Mucosa of stomach (tissue), 1 donor: ENCODE measurements around the gene HIRIP3.
"Not testable (repeated sequence)": the region's sequence is repeated elsewhere in the genome, so short reads cannot be mapped to it uniquely, and the experiment has no call there.

Source experiments
- H3K27me3 ChIP-seq: one replicate; pipeline ENCODE4 v1.7.0; 2013; ENCODE audit warnings: mild to moderate bottlenecking, low read length; ENCODE audit not compliant: control insufficient read depth, insufficient read depth
- H3K36me3 ChIP-seq: one replicate; pipeline ENCODE4 v1.7.0; 2013; ENCODE audit warnings: low read length; ENCODE audit not compliant: control insufficient read depth, insufficient read depth
- H3K4me1 ChIP-seq: one replicate; pipeline ENCODE4 v1.7.0; 2013; ENCODE audit warnings: mild to moderate bottlenecking, low read length; ENCODE audit not compliant: control insufficient read depth, insufficient read depth
- H3K4me3 ChIP-seq: one replicate; pipeline ENCODE4 v1.7.0; 2013; ENCODE audit warnings: low read length
- H3K9ac ChIP-seq: one replicate; pipeline ENCODE4 v1.7.0; 2013; ENCODE audit warnings: mild to moderate bottlenecking, low read length, moderate library complexity
- H3K9me3 ChIP-seq: one replicate; pipeline ENCODE4 v1.7.0; 2013; ENCODE audit warnings: mild to moderate bottlenecking, low read length, moderate library complexity; ENCODE audit not compliant: control insufficient read depth
- donor health status: Pancreatic carcinoma.

Gene HIRIP3, protein sequence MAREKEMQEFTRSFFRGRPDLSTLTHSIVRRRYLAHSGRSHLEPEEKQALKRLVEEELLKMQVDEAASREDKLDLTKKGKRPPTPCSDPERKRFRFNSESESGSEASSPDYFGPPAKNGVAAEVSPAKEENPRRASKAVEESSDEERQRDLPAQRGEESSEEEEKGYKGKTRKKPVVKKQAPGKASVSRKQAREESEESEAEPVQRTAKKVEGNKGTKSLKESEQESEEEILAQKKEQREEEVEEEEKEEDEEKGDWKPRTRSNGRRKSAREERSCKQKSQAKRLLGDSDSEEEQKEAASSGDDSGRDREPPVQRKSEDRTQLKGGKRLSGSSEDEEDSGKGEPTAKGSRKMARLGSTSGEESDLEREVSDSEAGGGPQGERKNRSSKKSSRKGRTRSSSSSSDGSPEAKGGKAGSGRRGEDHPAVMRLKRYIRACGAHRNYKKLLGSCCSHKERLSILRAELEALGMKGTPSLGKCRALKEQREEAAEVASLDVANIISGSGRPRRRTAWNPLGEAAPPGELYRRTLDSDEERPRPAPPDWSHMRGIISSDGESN

DNA sequence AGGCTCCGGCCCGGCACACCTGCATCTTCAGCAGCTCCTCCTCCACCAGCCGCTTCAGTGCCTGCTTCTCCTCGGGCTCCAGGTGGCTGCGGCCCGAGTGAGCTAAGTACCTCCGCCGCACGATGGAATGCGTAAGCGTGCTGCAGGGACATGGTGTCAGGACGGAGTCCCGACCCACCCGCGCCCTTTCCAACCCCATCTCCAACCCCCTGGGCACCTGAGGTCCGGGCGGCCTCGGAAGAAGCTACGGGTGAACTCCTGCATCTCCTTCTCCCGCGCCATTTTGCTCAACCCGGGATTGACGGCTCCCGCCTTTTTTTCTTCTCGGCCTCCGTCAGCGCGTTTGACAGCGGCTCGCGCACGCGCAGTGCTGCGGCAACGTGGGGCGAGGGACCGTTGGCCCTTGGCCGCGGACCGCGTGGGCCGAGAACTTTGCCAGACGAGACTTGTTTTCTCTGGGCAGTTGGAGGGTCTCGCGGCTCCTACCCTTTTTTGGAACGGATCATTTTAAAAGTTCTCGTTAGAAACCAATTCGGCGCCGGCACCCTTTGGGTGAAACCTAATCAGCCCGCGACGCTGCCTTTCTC lies at the start of gene HIRIP3:
Gene HIRIP3 (minus strand): TSS at position 294 of the 587 bp plus-strand sequence. CDS start 12 bp downstream, at position 282.
- no peaks in the 10 kb centered on the region for H3K36me3 ChIP-seq
- H3K9ac ChIP-seq: peak within 1 kb of the TSS; percentile 87
- H3K4me3 ChIP-seq: peak within 1 kb of the TSS; percentile 85
- no peaks in the 10 kb centered on the region for H3K9me3 ChIP-seq
- no peaks in the 10 kb centered on the region for H3K27me3 ChIP-seq
- H3K4me1 ChIP-seq: peaks cover 21% of the 10 kb centered on the region

DNA sequence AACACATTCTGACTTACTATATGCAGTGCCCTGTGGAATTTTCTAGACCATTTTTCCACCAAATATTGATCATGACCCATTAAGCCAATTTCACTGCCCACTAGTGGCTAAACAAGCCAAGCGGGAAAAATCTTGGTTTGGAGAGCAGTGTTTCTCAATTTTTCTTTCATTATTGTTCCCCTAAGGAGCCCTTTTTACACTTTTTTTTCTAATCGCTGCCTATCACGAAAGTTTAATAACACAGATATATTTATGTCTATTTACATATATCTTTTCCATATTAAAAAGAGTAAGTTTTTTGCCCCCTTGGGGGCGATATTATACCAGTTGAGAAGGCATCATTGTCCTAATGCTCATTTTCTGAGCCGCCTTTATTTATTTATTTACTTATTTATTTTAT lies 46.4 kb upstream of the HIRIP3 start:
- no peak overlapping the region for H3K4me3 ChIP-seq
- H3K27me3 ChIP-seq: peaks cover 10% of the 10 kb centered on the region
- no peaks in the 10 kb centered on the region for H3K36me3 ChIP-seq
- H3K9me3 ChIP-seq: no peaks in the 10 kb centered on the region
- H3K4me1 ChIP-seq: no peaks in the 10 kb centered on the region
- H3K9ac ChIP-seq: no peak overlapping the region

- not testable (repeated sequence) for H3K36me3 ChIP-seq, H3K9ac ChIP-seq, H3K4me3 ChIP-seq, H3K9me3 ChIP-seq, H3K27me3 ChIP-seq, H3K4me1 ChIP-seq
Observed at GRCh38 chr16:30040690-30041089, 45.3 kb upstream of the HIRIP3 start.

DNA sequence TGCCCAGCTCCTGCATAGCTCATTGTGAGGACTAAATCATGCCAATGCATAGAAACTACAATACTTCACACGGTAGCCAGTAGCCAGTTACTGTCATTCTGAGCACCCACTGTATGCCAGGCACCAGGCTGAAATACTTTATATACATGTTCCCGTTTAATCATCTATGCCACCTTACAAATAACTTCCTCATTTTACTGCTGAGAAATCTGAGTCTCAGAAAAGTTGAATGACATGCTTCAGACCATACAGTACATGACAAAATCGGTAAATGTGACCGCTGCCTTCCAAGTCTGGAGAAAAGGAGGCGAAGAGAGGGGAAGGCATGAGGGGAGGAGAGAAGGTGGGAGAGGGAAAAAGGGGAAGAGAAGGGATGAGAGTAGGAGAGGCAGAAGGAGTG lies 44.8 kb upstream of the HIRIP3 start:
- Histone ChIP-seq H3K4me3 (no peak overlapping the region), H3K9me3 (no peaks in the 10 kb centered on the region), H3K36me3 (no peaks in the 10 kb centered on the region), H3K4me1 (no peaks in the 10 kb centered on the region), H3K9ac (no peak overlapping the region), H3K27me3 (peaks cover 4% of the 10 kb centered on the region)

DNA sequence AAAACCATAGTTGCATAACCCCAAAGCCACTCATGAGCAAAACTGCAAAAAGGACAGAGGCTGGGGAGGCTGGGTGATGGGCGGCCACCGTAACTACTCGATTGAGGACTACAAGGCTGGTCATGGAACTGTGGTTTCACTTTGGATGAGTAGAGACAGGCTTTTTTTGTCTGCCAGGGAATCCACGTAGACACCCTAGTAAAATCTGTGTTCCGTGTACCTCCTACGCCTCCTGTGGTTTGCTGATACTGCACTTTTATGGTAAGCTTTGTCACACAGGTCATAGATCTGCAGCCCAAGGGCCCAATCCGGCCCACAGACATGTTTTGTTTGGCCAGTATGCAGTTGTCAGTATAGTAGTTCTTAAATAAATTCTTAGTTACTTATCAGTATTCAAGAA lies 37.9 kb upstream of the HIRIP3 start:
- peaks cover 5% of the 10 kb centered on the region for H3K4me1 ChIP-seq
- no peaks in the 10 kb centered on the region for H3K9me3 ChIP-seq
- H3K36me3 ChIP-seq: no peaks in the 10 kb centered on the region
- no peak overlapping the region for H3K9ac ChIP-seq
- no peak overlapping the region for H3K4me3 ChIP-seq
- H3K27me3 ChIP-seq: peaks cover 59% of the 10 kb centered on the region

GRCh38 chr16:30032083-30032819 lies 36.8 kb upstream of the HIRIP3 start:
- Histone ChIP-seq H3K4me3 (no peak overlapping the region), H3K27me3 (peaks cover 67% of the 10 kb centered on the region), H3K9ac (no peak overlapping the region), H3K9me3 (no peaks in the 10 kb centered on the region), H3K4me1 (peaks cover 5% of the 10 kb centered on the region), H3K36me3 (no peaks in the 10 kb centered on the region)

DNA sequence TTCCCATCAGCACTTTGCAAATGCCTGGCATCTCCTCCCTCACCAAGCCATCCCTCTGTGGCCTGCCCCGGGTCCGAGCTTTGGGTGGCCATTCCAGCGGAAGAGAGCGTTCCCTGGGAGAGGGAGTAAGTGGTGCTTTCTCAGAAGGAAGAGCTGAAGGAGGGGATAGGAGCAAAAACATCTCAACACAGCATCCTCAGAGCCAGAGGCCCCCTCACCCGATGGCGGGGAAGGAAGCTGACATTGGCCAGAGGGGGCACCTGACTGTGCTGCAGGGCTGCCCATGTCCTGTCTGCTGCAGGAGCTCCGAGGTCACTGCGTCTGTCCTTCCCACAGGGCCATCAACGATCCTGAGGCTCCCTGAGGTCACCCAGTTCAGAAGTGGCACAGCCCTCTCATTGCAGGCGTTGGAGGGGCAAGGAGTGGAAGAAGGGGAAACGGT lies 36.1 kb upstream of the HIRIP3 start:
- H3K4me1 ChIP-seq: peaks cover 5% of the 10 kb centered on the region
- H3K9ac ChIP-seq: no peak overlapping the region
- no peak overlapping the region for H3K4me3 ChIP-seq
- H3K27me3 ChIP-seq: peaks cover 69% of the 10 kb centered on the region
- no peaks in the 10 kb centered on the region for H3K36me3 ChIP-seq
- H3K9me3 ChIP-seq: no peaks in the 10 kb centered on the region

DNA sequence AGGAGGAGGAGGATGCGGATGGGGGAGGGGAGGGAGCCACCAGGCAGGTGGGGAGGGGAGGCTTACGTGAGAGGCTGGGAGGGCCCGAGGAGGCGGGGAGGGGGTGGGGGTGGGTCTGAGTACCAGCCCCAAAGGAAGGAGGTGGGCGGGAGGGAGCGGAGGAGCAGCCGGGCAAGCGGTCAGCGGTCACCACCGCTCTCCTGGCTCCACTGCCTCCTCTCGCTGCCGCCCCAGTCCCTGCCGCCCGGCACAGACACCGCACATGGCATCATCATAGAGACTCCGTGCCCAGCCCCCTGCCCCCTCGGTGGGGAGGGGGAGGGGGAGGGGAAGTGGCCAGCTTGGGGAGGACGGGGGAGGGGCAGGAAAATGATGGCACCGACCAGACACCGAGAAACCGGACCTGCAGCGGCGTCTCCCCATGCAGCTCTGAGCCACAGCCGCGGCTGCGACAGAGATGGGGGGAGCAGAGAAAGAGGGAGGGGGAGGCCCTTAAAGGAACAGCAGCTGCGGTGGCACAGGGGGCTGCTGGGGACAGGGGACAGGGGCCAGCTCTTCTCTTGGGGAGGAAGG lies 35.5 kb upstream of the HIRIP3 start, which contains the start of gene TLCD3B:
Gene TLCD3B (minus strand): TSS at position 431 of the 573 bp plus-strand sequence. CDS start 744 bp downstream, outside the sequence.
- Histone ChIP-seq H3K36me3 (no peaks in the 10 kb centered on the region), H3K9me3 (no peaks in the 10 kb centered on the region), H3K27me3 (peaks cover 69% of the 10 kb centered on the region), H3K4me1 (peaks cover 5% of the 10 kb centered on the region), H3K4me3 (no peak within 1 kb of the TSS), H3K9ac (no peak within 1 kb of the TSS)

DNA sequence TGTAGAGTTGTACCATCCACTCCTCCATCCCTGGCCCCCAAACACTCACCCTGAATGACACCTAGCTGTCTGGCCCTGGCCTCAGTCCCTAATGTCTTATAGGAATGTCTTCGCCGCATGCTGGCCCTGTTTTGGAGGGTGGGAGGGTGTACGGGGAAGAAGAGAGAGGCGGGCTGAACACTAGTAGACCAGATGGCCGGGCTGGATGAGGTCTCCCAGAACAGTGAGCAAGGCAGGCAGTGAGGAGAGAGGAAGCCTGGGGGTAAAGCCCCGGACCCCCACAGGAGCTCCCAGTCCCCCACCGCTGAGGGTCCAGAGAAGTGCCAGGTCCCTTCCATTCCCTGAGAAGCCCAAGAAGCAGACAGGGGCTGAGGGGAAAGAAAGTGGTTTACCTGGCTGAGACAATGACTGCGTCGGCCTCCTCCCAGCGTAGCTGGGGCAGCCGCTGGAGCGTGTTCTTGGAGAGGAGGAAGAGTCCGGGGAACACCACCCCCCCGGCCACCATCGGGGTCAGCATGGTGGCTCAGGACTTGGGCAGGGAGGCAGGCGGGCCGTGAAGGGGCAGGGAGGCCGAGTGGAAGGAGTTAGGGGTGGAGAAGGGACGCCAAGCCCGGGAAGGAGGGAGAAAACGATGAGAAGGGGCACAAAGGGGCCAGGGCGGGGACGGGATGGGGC lies 34.7 kb upstream of the HIRIP3 start:
- peaks cover 70% of the 10 kb centered on the region for H3K27me3 ChIP-seq
- H3K4me1 ChIP-seq: peaks cover 5% of the 10 kb centered on the region
- no peak overlapping the region for H3K4me3 ChIP-seq
- H3K9ac ChIP-seq: no peak overlapping the region
- no peaks in the 10 kb centered on the region for H3K36me3 ChIP-seq
- H3K9me3 ChIP-seq: no peaks in the 10 kb centered on the region

- H3K9ac ChIP-seq: no peak overlapping the region
- peaks cover 63% of the 10 kb centered on the region for H3K27me3 ChIP-seq
- H3K4me3 ChIP-seq: no peak overlapping the region
- peaks cover 5% of the 10 kb centered on the region for H3K4me1 ChIP-seq
- no peaks in the 10 kb centered on the region for H3K36me3 ChIP-seq
- H3K9me3 ChIP-seq: no peaks in the 10 kb centered on the region
Observed at GRCh38 chr16:30028438-30029076, 33.1 kb upstream of the HIRIP3 start.
